Lower leg skin (tissue), 4 donors: ENCODE data around the gene ZNF441. TPM values are rescaled to one million over a fixed set of nuclear protein-coding genes. Genes with fewer than 3 reads are reported as not detected.

ENCODE experiments used
- DNase-seq, 2 donors: peaks; one replicate each; pipeline ENCODE4 v3.0.0-alpha.2; 2019; ENCODE audit warnings: low spot score in 2 of 2
- H3K4me3 ChIP-seq: fragments of 200-600 bp; sonication (generic); 2 replicates; pipeline ENCODE4 v1.5.1; 2017; ENCODE audit warnings: mild to moderate bottlenecking, low read depth; ENCODE audit not compliant: poor library complexity, severe bottlenecking
- POLR2A ChIP-seq, 2 donors: fragments of 450-650 bp; IDR thresholded peaks; one replicate each; pipeline ENCODE4 v1.6.1; 2016 to 2017; ENCODE audit warnings: antibody characterized with exemption in 2 of 2, mild to moderate bottlenecking in 1 of 2, moderate library complexity in 1 of 2
- WGBS, 2 donors: methylation state at CpG; one replicate each; pipeline ENCODE4 v1.1.5; 2018; 5-methylcytosine and 5-hydroxymethylcytosine counted together
- intact Hi-C: fragments of 100-400 bp; cut with DNase I; formaldehyde crosslinking; loops from one replicate; pipeline ENCODE4 v1.15.0; 2023; ENCODE audit warnings: low total_unique reads
- total RNA-seq, 4 donors: library from RNA; depleted of rRNA; stranded (reverse); fragments of >200 nt; gene quantifications; one replicate each; pipeline ENCODE4 v1.1.0, GENCODE V29; 2016
- TF ChIP-seq, protein P1 (sequence below), 3 donors: fragments of 450-650 bp; IDR thresholded peaks; one replicate each; pipeline ENCODE4 v1.5.1; 2016; ENCODE audit warnings: antibody characterized with exemption in 3 of 3, mild to moderate bottlenecking in 3 of 3, moderate library complexity in 2 of 3

Gene ZNF441
- total RNA-seq, 4 donors from 2014 or later = 3.5 to 6.4 (median 6.0) TPM

GRCh38 chr19:11736696-11737095, 30.1 kb upstream of the ZNF441 start:
- H3K4me3 ChIP-seq = no peak overlapping the region
- no peak for TF ChIP-seq POLR2A (IDR thresholded peaks at IDR 0.05)
- TF ChIP-seq, protein P1, sequence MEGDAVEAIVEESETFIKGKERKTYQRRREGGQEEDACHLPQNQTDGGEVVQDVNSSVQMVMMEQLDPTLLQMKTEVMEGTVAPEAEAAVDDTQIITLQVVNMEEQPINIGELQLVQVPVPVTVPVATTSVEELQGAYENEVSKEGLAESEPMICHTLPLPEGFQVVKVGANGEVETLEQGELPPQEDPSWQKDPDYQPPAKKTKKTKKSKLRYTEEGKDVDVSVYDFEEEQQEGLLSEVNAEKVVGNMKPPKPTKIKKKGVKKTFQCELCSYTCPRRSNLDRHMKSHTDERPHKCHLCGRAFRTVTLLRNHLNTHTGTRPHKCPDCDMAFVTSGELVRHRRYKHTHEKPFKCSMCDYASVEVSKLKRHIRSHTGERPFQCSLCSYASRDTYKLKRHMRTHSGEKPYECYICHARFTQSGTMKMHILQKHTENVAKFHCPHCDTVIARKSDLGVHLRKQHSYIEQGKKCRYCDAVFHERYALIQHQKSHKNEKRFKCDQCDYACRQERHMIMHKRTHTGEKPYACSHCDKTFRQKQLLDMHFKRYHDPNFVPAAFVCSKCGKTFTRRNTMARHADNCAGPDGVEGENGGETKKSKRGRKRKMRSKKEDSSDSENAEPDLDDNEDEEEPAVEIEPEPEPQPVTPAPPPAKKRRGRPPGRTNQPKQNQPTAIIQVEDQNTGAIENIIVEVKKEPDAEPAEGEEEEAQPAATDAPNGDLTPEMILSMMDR (IDR thresholded peaks at IDR 0.05) = no peak
- intact Hi-C loops = no loop called here
- peak in 1 of 2 donors; percentile 45 for DNase-seq
- WGBS, 2 donors = 4 to 7% methylated on average over 2 of the region's 2 CpGs

GRCh38 chr19:11737964-11738745, 28.6 kb upstream of the ZNF441 start:
- intact Hi-C loops = no loop called here
- peak; percentile 26 to 91 for DNase-seq
- 0% methylated on average over 41 to 49 of the region's 52 CpGs for WGBS, 2 donors

DNA sequence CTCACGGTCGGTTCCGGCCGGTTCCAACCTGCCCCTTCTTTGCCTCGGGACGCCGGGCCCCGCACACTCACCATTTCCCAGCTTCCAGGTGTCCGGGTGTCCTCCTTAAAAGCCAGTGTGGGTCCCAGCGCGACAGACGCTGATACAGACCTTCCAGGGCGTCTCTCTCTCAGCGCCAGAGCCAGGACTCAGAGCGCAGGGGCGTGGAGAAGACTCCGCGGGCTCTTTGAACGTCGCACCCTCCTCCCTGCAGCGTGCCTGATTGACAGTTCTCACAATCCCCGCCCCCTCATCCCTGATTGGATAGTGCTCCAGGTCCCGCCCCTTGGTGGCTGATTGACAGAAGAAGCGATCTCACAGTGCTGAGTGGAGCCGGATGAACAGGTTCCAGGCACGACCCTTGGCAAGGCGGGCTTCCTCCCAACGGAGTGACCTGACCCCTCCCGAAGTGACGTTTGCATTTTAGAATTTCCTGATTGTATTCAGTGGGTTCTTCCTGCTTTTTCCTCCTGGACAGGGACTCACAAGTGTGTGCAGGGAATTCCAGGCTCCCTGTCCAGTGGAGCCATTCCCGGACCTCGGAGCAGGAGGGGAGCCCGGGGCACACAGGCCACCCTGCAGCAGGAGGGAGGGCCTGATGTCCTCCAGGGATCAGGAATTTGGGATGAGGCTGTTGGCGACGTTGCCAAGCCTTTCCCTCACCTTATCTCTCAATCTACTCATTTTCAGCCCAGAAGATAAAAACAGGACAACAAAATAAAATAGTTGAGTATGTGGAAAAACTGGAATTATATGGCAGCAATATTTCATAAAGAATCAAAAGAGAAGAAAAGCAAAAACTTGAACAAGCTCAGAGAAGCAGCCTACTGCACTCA, 27.8 kb upstream of the ZNF441 start, which contains the start of gene ZNF823:
TSS of gene ZNF823 (minus strand) at position 201 of the 875 bp plus-strand sequence. CDS start at position 74, 127 bp downstream.
- H3K4me3 ChIP-seq = peak within 1 kb of the TSS; percentile 79
- intact Hi-C loops = no loop called here
- 1% methylated on average over 32 to 35 of the region's 35 CpGs for WGBS, 2 donors
- TF ChIP-seq, protein P1 (IDR thresholded peaks at IDR 0.05) = no peak
- no peak for TF ChIP-seq POLR2A (IDR thresholded peaks at IDR 0.05)
- DNase-seq = peak; percentile 100

More at GRCh38 chr19:11737964-11738745, 28.6 kb upstream of the ZNF441 start:
- H3K4me3 ChIP-seq = peak overlapping the region; percentile 79
- TF ChIP-seq, protein P1 (IDR thresholded peaks at IDR 0.05) = no peak
- TF ChIP-seq POLR2A (IDR thresholded peaks at IDR 0.05) = no peak

GRCh38 chr19:11745869-11746268, 20.9 kb upstream of the ZNF441 start:
- TF ChIP-seq, protein P1 (IDR thresholded peaks at IDR 0.05) = no peak
- TF ChIP-seq POLR2A (IDR thresholded peaks at IDR 0.05) = no peak
- no peak for DNase-seq
- intact Hi-C loops = no loop called here
- H3K4me3 ChIP-seq = no peak overlapping the region

GRCh38 chr19:11747277-11747676, 19.5 kb upstream of the ZNF441 start:
- TF ChIP-seq, protein P1 (IDR thresholded peaks at IDR 0.05) = no peak
- no peak for TF ChIP-seq POLR2A (IDR thresholded peaks at IDR 0.05)
- H3K4me3 ChIP-seq = no peak overlapping the region
- intact Hi-C loops = no loop called here
- WGBS, 2 donors = 71 to 88% methylated on average over 1 of the region's 1 CpG
- DNase-seq = no peak
